ENCODE measurements around the gene TNPO1. TPM values are rescaled to one million over a fixed set of nuclear protein-coding genes. Genes with fewer than 3 reads are reported as not detected.

Gene TNPO1
- total and polyA plus RNA-seq, 9 of the 15 experiments (the other 6 are each of a cell fraction or from before 2014, with no cell fraction given) = 20.8 to 176 (median 97.9) TPM

GRCh38 chr5:72849546-72849945, 33.1 kb downstream of the TNPO1 start:
- CTCF ChIA-PET (ENCODE audit: low intra/inter-chr PET ratio) = no interaction called here
- ATAC-seq = peak; percentile 26
- Histone ChIP-seq H3K9me3 (replicated peaks; ENCODE audit: control insufficient read depth, insufficient read depth, low read depth, low read length) (no peaks in the 10 kb centered on the region; the same call in 1 of the 2 replicates), H3K9me1 (ENCODE audit: control insufficient read depth, insufficient read depth, low read length) (no peaks in the 10 kb centered on the region), H3K36me3 (ENCODE audit: control insufficient read depth, insufficient read depth, low read length) (peaks cover 53% of the 10 kb centered on the region), H3K9ac (ENCODE audit: insufficient read depth in 1 of 2, low read depth in 2 of 2, low read length in 2 of 2) (peak overlapping the region in 1 of 2 experiments; percentile 89; a peak in 3 of 4 replicates), H3K4me1 (replicated peaks in 1 of 2; ENCODE audit: control insufficient read depth in 2 of 2, insufficient read depth in 2 of 2, low read length in 2 of 2) (peaks cover 0 to 9% of the 10 kb centered on the region in 2 experiments; a peak in 3 of 5 replicates), H3K4me3 (peak overlapping the region; percentile 72), H3K27me3 (ENCODE audit: control insufficient read depth in 2 of 2, insufficient read depth in 2 of 2, low read length in 2 of 2) (no peaks in the 10 kb centered on the region), H3K79me2 (ENCODE audit: control insufficient read depth, insufficient read depth, low read length) (peaks cover 72% of the 10 kb centered on the region), H3K4me2 (ENCODE audit: insufficient read depth, low read length) (peak overlapping the region; percentile 85), H3K27ac (ENCODE audit: extremely low read depth, low read depth, low read length) (no peak overlapping the region; the same call in 1 of the 3 replicates), H2AFZ (ENCODE audit: low read depth, low read length) (no peak overlapping the region), H4K20me1 (replicated peaks; ENCODE audit: control insufficient read depth, insufficient read depth, low read length) (peaks cover 9% of the 10 kb centered on the region; the same call in 1 of the 2 replicates)
- DNase-seq (ENCODE audit: extremely low read depth in 1 of 4, low spot score in 3 of 4) = no peak
- 5% methylated on average over 4 of the region's 4 CpGs for WGBS (ENCODE audit: insufficient coverage, low coverage, missing lambda C conversion rate)
- in situ Hi-C loops (cut with MboI) (no loop called here), intact Hi-C loops (cut with micrococcal nuclease) (loop anchor here (2.0 to 10.0 kb wide), 2 partner anchors 33 to 325 kb away; partner anchors contain the start of gene TNPO1)
- POLR2A ChIA-PET = interaction anchor here (0.8 to 2.3 kb wide), 7 partner anchors 8 to 1023 kb away, joined by 3 to 15 read pairs (median 3); no protein-coding TSS in a partner anchor
- BruUV-seq (replicated peaks) = no TSS peak
- peak; percentile 72 for FAIRE-seq
- TF ChIP-seq ZNF146 (CRISPR knock-in tag; IDR thresholded peaks at IDR 0.05; ENCODE audit: unreplicated experiment) (no peak), GTF3C2 (IDR thresholded peaks at IDR 0.05; ENCODE audit: borderline replicate concordance, extremely low read depth, insufficient read length) (no peak), POLR2H (tag; IDR thresholded peaks at IDR 0.05; ENCODE audit: low read depth) (peak; percentile 37; the same call in 1 of the 2 replicates), RBM14 (IDR thresholded peaks at IDR 0.05; ENCODE audit: borderline replicate concordance, insufficient read depth, low read depth, low read length) (no peak), KDM4B (IDR thresholded peaks at IDR 0.05; ENCODE audit: borderline replicate concordance in 2 of 2, low read depth in 1 of 2) (no peak), MECOM (CRISPR knock-in tag; IDR thresholded peaks at IDR 0.05) (no peak), TRIM25 (IDR thresholded peaks at IDR 0.05; ENCODE audit: borderline replicate concordance) (no peak), E2F8 (IDR thresholded peaks at IDR 0.05; ENCODE audit: low read depth, partially characterized antibody) (no peak), SAP30 (IDR thresholded peaks at IDR 0.05; ENCODE audit: borderline replicate concordance, insufficient read depth, low read depth, low read length, poor library complexity, severe bottlenecking) (no peak), ZNF23 (CRISPR knock-in tag; IDR thresholded peaks at IDR 0.05) (no peak), CCNT2 (IDR thresholded peaks at IDR 0.05; ENCODE audit: borderline replicate concordance, extremely low read depth, insufficient read length, low read depth, low read length) (no peak)
